Measurements from ENCODE around the gene RAB11FIP4.

The RAB11FIP4 gene

GRCh38 chr17:31405890-31406371, 14.5 kb downstream of the RAB11FIP4 start:
- DNase-seq (ENCODE audit: low read depth in 4 of 4, low spot score in 1 of 4): no peak

GRCh38 chr17:31408586-31408985, 17.1 kb downstream of the RAB11FIP4 start:
- DNase-seq (ENCODE audit: low read depth in 4 of 4, low spot score in 1 of 4): no peak

- DNase-seq (ENCODE audit: low read depth in 4 of 4, low spot score in 1 of 4): no peak
Measured at GRCh38 chr17:31411707-31412285, 20.3 kb downstream of the RAB11FIP4 start.

- no peak for DNase-seq (ENCODE audit: low read depth in 4 of 4, low spot score in 1 of 4)
Measured at GRCh38 chr17:31412511-31412910, 21.0 kb downstream of the RAB11FIP4 start.

GRCh38 chr17:31413081-31413799, 21.8 kb downstream of the RAB11FIP4 start:
- no peak for DNase-seq (ENCODE audit: low read depth in 4 of 4, low spot score in 1 of 4)

GRCh38 chr17:31413874-31414549, 22.5 kb downstream of the RAB11FIP4 start:
- no peak for DNase-seq (ENCODE audit: low read depth in 4 of 4, low spot score in 1 of 4)

- no peak for DNase-seq (ENCODE audit: low read depth in 4 of 4, low spot score in 1 of 4)
Measured at GRCh38 chr17:31414550-31414918, 23.1 kb downstream of the RAB11FIP4 start.

GRCh38 chr17:31415004-31415454, 23.6 kb downstream of the RAB11FIP4 start:
- DNase-seq (ENCODE audit: low read depth in 4 of 4, low spot score in 1 of 4): no peak

- DNase-seq (ENCODE audit: low read depth in 4 of 4, low spot score in 1 of 4): no peak
Measured at GRCh38 chr17:31415640-31416502, 24.4 kb downstream of the RAB11FIP4 start.

- no peak for DNase-seq (ENCODE audit: low read depth in 4 of 4, low spot score in 1 of 4)
Measured at GRCh38 chr17:31416503-31416923, 25.0 kb downstream of the RAB11FIP4 start.

- no peak for DNase-seq (ENCODE audit: low read depth in 4 of 4, low spot score in 1 of 4)
Measured at GRCh38 chr17:31417051-31417792, 25.7 kb downstream of the RAB11FIP4 start.

GRCh38 chr17:31418773-31419350, 27.4 kb downstream of the RAB11FIP4 start:
- DNase-seq (ENCODE audit: low read depth in 4 of 4, low spot score in 1 of 4): no peak

- DNase-seq (ENCODE audit: low read depth in 4 of 4, low spot score in 1 of 4): no peak
Measured at GRCh38 chr17:31422443-31422842, 31.0 kb downstream of the RAB11FIP4 start.

GRCh38 chr17:31424944-31425281, 33.4 kb downstream of the RAB11FIP4 start:
- no peak for DNase-seq (ENCODE audit: low read depth in 4 of 4, low spot score in 1 of 4)

GRCh38 chr17:31425282-31426040, 34.0 kb downstream of the RAB11FIP4 start:
- no peak for DNase-seq (ENCODE audit: low read depth in 4 of 4, low spot score in 1 of 4)

GRCh38 chr17:31427684-31428083, 36.2 kb downstream of the RAB11FIP4 start:
- DNase-seq (ENCODE audit: low read depth in 4 of 4, low spot score in 1 of 4): no peak

- no peak for DNase-seq (ENCODE audit: low read depth in 4 of 4, low spot score in 1 of 4)
Measured at GRCh38 chr17:31428111-31428510, 36.6 kb downstream of the RAB11FIP4 start.

GRCh38 chr17:31428512-31428911, 37.0 kb downstream of the RAB11FIP4 start:
- no peak for DNase-seq (ENCODE audit: low read depth in 4 of 4, low spot score in 1 of 4)

- DNase-seq (ENCODE audit: low read depth in 4 of 4, low spot score in 1 of 4): no peak
Measured at GRCh38 chr17:31431098-31431851, 39.8 kb downstream of the RAB11FIP4 start.

Measured in stimulated activated CD4-positive, alpha-beta T cell treated with anti-CD3 and anti-CD28 coated beads, Interleukin-1b, Interleukin-23, amount 100 ng/mL, for 24 hours (primary cell).